ENCODE data around the gene OR2F1.
"Not testable (repeated sequence)": the region's sequence is repeated elsewhere in the genome, so short reads cannot be mapped to it uniquely, and the experiment has no call there.

Gene OR2F1

GRCh38 chr7:144006029-144006691 lies 51.5 kb downstream of the OR2F1 start:
- in situ Hi-C loops (cut with MboI; ENCODE audit: low sequenced_read_pairs) = no loop called here

GRCh38 chr7:144006692-144007042 lies 52.0 kb downstream of the OR2F1 start:
- in situ Hi-C loops (cut with MboI; ENCODE audit: low sequenced_read_pairs) = no loop called here

- in situ Hi-C loops (cut with MboI; ENCODE audit: low sequenced_read_pairs) = no loop called here
Observed at GRCh38 chr7:144009361-144009760, 54.7 kb downstream of the OR2F1 start.

GRCh38 chr7:144010061-144010460 lies 55.4 kb downstream of the OR2F1 start:
- in situ Hi-C loops (cut with MboI; ENCODE audit: low sequenced_read_pairs) = not testable (repeated sequence)

GRCh38 chr7:144010821-144011220 lies 56.2 kb downstream of the OR2F1 start:
- in situ Hi-C loops (cut with MboI; ENCODE audit: low sequenced_read_pairs) = not testable (repeated sequence)

- in situ Hi-C loops (cut with MboI; ENCODE audit: low sequenced_read_pairs) = no loop called here
Observed at GRCh38 chr7:144011458-144012230, 57.0 kb downstream of the OR2F1 start.
